GM21526 (cell line): ENCODE data around the gene IGF2R.
"Not testable (repeated sequence)": the region's sequence is repeated elsewhere in the genome, so short reads cannot be mapped to it uniquely, and the experiment has no call there.

Experiments used
- ATAC-seq: cut with Tn5 transposase; IDR thresholded peaks from one replicate; pipeline ENCODE4 v1.9.1; 2021; ENCODE audit warnings: moderate library complexity; ENCODE audit not compliant: unreplicated experiment, low FRiP score

The IGF2R gene

GRCh38 chr6:160089534-160089897 is 120.6 kb downstream of the IGF2R start:
- no peak for ATAC-seq

GRCh38 chr6:160090442-160091239 is 121.8 kb downstream of the IGF2R start:
- ATAC-seq: not testable (repeated sequence)

- not testable (repeated sequence) for ATAC-seq
Observed at GRCh38 chr6:160092176-160092575, 123.3 kb downstream of the IGF2R start.

- ATAC-seq: no peak
Observed at GRCh38 chr6:160092602-160093001, 123.7 kb downstream of the IGF2R start.

GRCh38 chr6:160093061-160093460 is 124.2 kb downstream of the IGF2R start:
- no peak for ATAC-seq

GRCh38 chr6:160093946-160094345 is 125.1 kb downstream of the IGF2R start:
- no peak for ATAC-seq

- no peak for ATAC-seq
Observed at GRCh38 chr6:160095146-160095845, 126.4 kb downstream of the IGF2R start.

- ATAC-seq: no peak
Observed at GRCh38 chr6:160101277-160102205, 132.7 kb downstream of the IGF2R start.

- no peak for ATAC-seq
Observed at GRCh38 chr6:160102399-160102798, 133.5 kb downstream of the IGF2R start.

- ATAC-seq: no peak
Observed at GRCh38 chr6:160102956-160103824, 134.3 kb downstream of the IGF2R start.

GRCh38 chr6:160103825-160104100 is 134.9 kb downstream of the IGF2R start:
- ATAC-seq: no peak

- ATAC-seq: no peak
Observed at GRCh38 chr6:160104821-160105517, 136.1 kb downstream of the IGF2R start.

- ATAC-seq: no peak
Observed at GRCh38 chr6:160106010-160106409, 137.1 kb downstream of the IGF2R start.

GRCh38 chr6:160106701-160107100 is 137.8 kb downstream of the IGF2R start:
- ATAC-seq: no peak

GRCh38 chr6:160108077-160108476 is 139.2 kb downstream of the IGF2R start:
- ATAC-seq: no peak

GRCh38 chr6:160110586-160111123 is 141.8 kb downstream of the IGF2R start:
- no peak for ATAC-seq

GRCh38 chr6:160111806-160112205 is 142.9 kb downstream of the IGF2R start:
- no peak for ATAC-seq

- no peak for ATAC-seq
Observed at GRCh38 chr6:160112628-160113299, 143.9 kb downstream of the IGF2R start.

- ATAC-seq: not testable (repeated sequence)
Observed at GRCh38 chr6:160114536-160114935, 145.7 kb downstream of the IGF2R start.
